AG04450 (cell line): ENCODE measurements around the gene ARHGAP26. TPM values are rescaled to one million over a fixed set of nuclear protein-coding genes. Genes with fewer than 3 reads are reported as not detected.

Experiments used
- CTCF ChIA-PET: fragments of 300-600, 350-600 bp; formaldehyde crosslinking; extraction: SDS; loops from one replicate; lab custom pipeline; 2022; ENCODE audit warnings: antibody characterized with exemption, inconsistent platforms; lab: Charles Lee
- POLR2A ChIA-PET: fragments of 350-600 bp; formaldehyde crosslinking; extraction: SDS; loops from one replicate; lab custom pipeline; 2021; ENCODE audit warnings: antibody characterized with exemption, inconsistent platforms; lab: Yijun Ruan, JAX
- DNase-seq: peaks from one replicate; pipeline ENCODE4 v3.0.0-alpha.2; 2011; ENCODE audit warnings: low read depth, low spot score
- H3K27ac ChIP-seq: one replicate; pipeline ENCODE4 v1.5.1; 2012; ENCODE audit warnings: low read depth, low read length, control low read depth
- H3K27me3 ChIP-seq: one replicate; pipeline ENCODE4 v1.6.0; 2012; ENCODE audit warnings: low read length; ENCODE audit not compliant: control insufficient read depth, insufficient read depth
- H3K4me3 ChIP-seq: 2 replicates; pipeline ENCODE4 v1.5.1; 2011; ENCODE audit warnings: mild to moderate bottlenecking, low read depth, low read length, control low read depth
- H3K9me3 ChIP-seq: 2 replicates; pipeline ENCODE4 v1.5.1; 2012; ENCODE audit warnings: low read length; ENCODE audit not compliant: control insufficient read depth, insufficient read depth
- CTCF ChIP-seq: IDR thresholded peaks from 2 replicates; pipeline ENCODE4 v1.5.1; 2011; ENCODE audit warnings: low read depth, low read length, control low read depth, inconsistent platforms
- polyA plus RNA-seq: library from polyadenylated mRNA; depleted of rRNA; stranded (reverse); fragments of >200 nt; gene quantifications from 2 replicates; pipeline ENCODE4 v1.2.3, GENCODE V29; 2011

Gene ARHGAP26
- polyA plus RNA-seq, 1 experiment: 0.56 TPM

- no peaks in the 10 kb centered on the region for H3K9me3 ChIP-seq
- POLR2A ChIA-PET: no interaction called here
- no peak overlapping the region for H3K27ac ChIP-seq
- H3K27me3 ChIP-seq: no peaks in the 10 kb centered on the region
- CTCF ChIA-PET: no interaction called here
- TF ChIP-seq CTCF: no peak
- no peak overlapping the region for H3K4me3 ChIP-seq
- DNase-seq: no peak
These were observed 370.5 kb downstream of the ARHGAP26 start for GRCh38 chr5:143140492-143141203.

GRCh38 chr5:143141652-143142051 is 371.5 kb downstream of the ARHGAP26 start:
- ChIA-PET CTCF (no interaction called here), POLR2A (no interaction called here)
- H3K27ac ChIP-seq: no peak overlapping the region
- H3K9me3 ChIP-seq: no peaks in the 10 kb centered on the region
- H3K4me3 ChIP-seq: no peak overlapping the region
- no peak for DNase-seq
- no peak for TF ChIP-seq CTCF
- H3K27me3 ChIP-seq: no peaks in the 10 kb centered on the region

- H3K27ac ChIP-seq: no peak overlapping the region
- CTCF ChIA-PET: no interaction called here
These were observed 372.6 kb downstream of the ARHGAP26 start for GRCh38 chr5:143142596-143143435.

GRCh38 chr5:143143973-143144372 is 373.8 kb downstream of the ARHGAP26 start:
- Histone ChIP-seq H3K9me3 (no peaks in the 10 kb centered on the region), H3K27me3 (no peaks in the 10 kb centered on the region), H3K4me3 (no peak overlapping the region), H3K27ac (no peak overlapping the region)
- DNase-seq: no peak
- TF ChIP-seq CTCF: no peak
- ChIA-PET POLR2A (no interaction called here), CTCF (no interaction called here)

More at GRCh38 chr5:143142596-143143435, 372.6 kb downstream of the ARHGAP26 start:
- no peak for DNase-seq
- H3K4me3 ChIP-seq: no peak overlapping the region
- POLR2A ChIA-PET: interaction anchor here (0.7 kb wide), 1 partner anchor 91 kb away, joined by 3 read pairs; no protein-coding TSS in a partner anchor
- H3K9me3 ChIP-seq: no peaks in the 10 kb centered on the region
- no peak for TF ChIP-seq CTCF
- no peaks in the 10 kb centered on the region for H3K27me3 ChIP-seq
